ENCODE measurements around the gene TBC1D8.
A peak's percentile ranks its signal among the peaks of the same experiment; 100 is the strongest.

Gene TBC1D8

GRCh38 chr2:100986157-100986556 lies 165.0 kb downstream of the TBC1D8 start:
- Histone ChIP-seq H3K4me2 (no peak overlapping the region), H3K9me3 (no peaks in the 10 kb centered on the region), H3K36me3 (no peaks in the 10 kb centered on the region), H3K4me1 (peaks cover 3% of the 10 kb centered on the region), H3K4me3 (no peak overlapping the region), H3K27me3 (no peaks in the 10 kb centered on the region), H3K27ac (no peak overlapping the region), H3K9ac (0 out of 2 replicates have a peak overlapping the region, but pooled peaks have one; percentile 15), H4K20me1 (no peaks in the 10 kb centered on the region)
- no peak for TF ChIP-seq Cebpa-rat (IDR thresholded peaks at IDR 0.05)

- H3K4me2 ChIP-seq: no peak overlapping the region
- H3K27ac ChIP-seq: no peak overlapping the region
- no peaks in the 10 kb centered on the region for H3K27me3 ChIP-seq
Measured at GRCh38 chr2:100984892-100985307, 166.3 kb downstream of the TBC1D8 start.

GRCh38 chr2:100983684-100984310 lies 167.4 kb downstream of the TBC1D8 start:
- peaks cover 20% of the 10 kb centered on the region for H3K4me1 ChIP-seq
- TF ChIP-seq Cebpa-rat (IDR thresholded peaks at IDR 0.05): no peak
- H3K27ac ChIP-seq: no peak overlapping the region
- no peak overlapping the region for H3K4me2 ChIP-seq
- H3K27me3 ChIP-seq: no peaks in the 10 kb centered on the region
- no peaks in the 10 kb centered on the region for H4K20me1 ChIP-seq
- no peak overlapping the region for H3K4me3 ChIP-seq
- H3K9ac ChIP-seq: no peak overlapping the region
- H3K36me3 ChIP-seq: no peaks in the 10 kb centered on the region
- no peaks in the 10 kb centered on the region for H3K9me3 ChIP-seq

More at GRCh38 chr2:100984892-100985307, 166.3 kb downstream of the TBC1D8 start:
- TF ChIP-seq Cebpa-rat (IDR thresholded peaks at IDR 0.05): no peak
- Histone ChIP-seq H3K36me3 (no peaks in the 10 kb centered on the region), H3K9me3 (no peaks in the 10 kb centered on the region), H4K20me1 (no peaks in the 10 kb centered on the region), H3K9ac (no peak overlapping the region), H3K4me1 (peaks cover 11% of the 10 kb centered on the region), H3K4me3 (no peak overlapping the region)

GRCh38 chr2:100983201-100983600 lies 168.0 kb downstream of the TBC1D8 start:
- Histone ChIP-seq H3K27me3 (no peaks in the 10 kb centered on the region), H3K9ac (no peak overlapping the region), H3K4me3 (no peak overlapping the region), H4K20me1 (no peaks in the 10 kb centered on the region), H3K36me3 (no peaks in the 10 kb centered on the region), H3K4me1 (peaks cover 26% of the 10 kb centered on the region), H3K9me3 (no peaks in the 10 kb centered on the region), H3K4me2 (no peak overlapping the region), H3K27ac (no peak overlapping the region)
- no peak for TF ChIP-seq Cebpa-rat (IDR thresholded peaks at IDR 0.05)

- Histone ChIP-seq H3K4me3 (no peak overlapping the region), H3K27ac (no peak overlapping the region), H3K27me3 (no peaks in the 10 kb centered on the region), H3K9ac (no peak overlapping the region), H3K9me3 (no peaks in the 10 kb centered on the region), H3K36me3 (no peaks in the 10 kb centered on the region), H4K20me1 (no peaks in the 10 kb centered on the region), H3K4me1 (peaks cover 33% of the 10 kb centered on the region), H3K4me2 (no peak overlapping the region)
- no peak for TF ChIP-seq Cebpa-rat (IDR thresholded peaks at IDR 0.05)
Measured at GRCh38 chr2:100982431-100982861, 168.7 kb downstream of the TBC1D8 start.

- H3K27me3 ChIP-seq: no peaks in the 10 kb centered on the region
- H3K9ac ChIP-seq: no peak overlapping the region
- TF ChIP-seq Cebpa-rat (IDR thresholded peaks at IDR 0.05): no peak
- no peaks in the 10 kb centered on the region for H3K9me3 ChIP-seq
- H4K20me1 ChIP-seq: no peaks in the 10 kb centered on the region
- no peak overlapping the region for H3K4me3 ChIP-seq
- H3K27ac ChIP-seq: 0 out of 2 replicates have a peak overlapping the region, but pooled peaks have one; percentile 13
- H3K36me3 ChIP-seq: no peaks in the 10 kb centered on the region
- peaks cover 48% of the 10 kb centered on the region for H3K4me1 ChIP-seq
- H3K4me2 ChIP-seq: no peak overlapping the region
Measured at GRCh38 chr2:100981011-100981410, 170.2 kb downstream of the TBC1D8 start.

GRCh38 chr2:100980046-100980445 lies 171.1 kb downstream of the TBC1D8 start:
- H3K27me3 ChIP-seq: no peaks in the 10 kb centered on the region
- H3K27ac ChIP-seq: no peak overlapping the region
- no peak for TF ChIP-seq Cebpa-rat (IDR thresholded peaks at IDR 0.05)
- no peak overlapping the region for H3K4me3 ChIP-seq
- H3K4me1 ChIP-seq: peaks cover 57% of the 10 kb centered on the region
- no peaks in the 10 kb centered on the region for H3K36me3 ChIP-seq
- H3K4me2 ChIP-seq: no peak overlapping the region
- no peaks in the 10 kb centered on the region for H4K20me1 ChIP-seq
- no peaks in the 10 kb centered on the region for H3K9me3 ChIP-seq
- H3K9ac ChIP-seq: no peak overlapping the region

GRCh38 chr2:100978582-100979191 lies 172.5 kb downstream of the TBC1D8 start:
- Histone ChIP-seq H3K36me3 (no peaks in the 10 kb centered on the region), H3K9me3 (no peaks in the 10 kb centered on the region), H3K4me2 (peak overlapping the region; percentile 93), H3K4me3 (peak overlapping the region; percentile 29), H4K20me1 (no peaks in the 10 kb centered on the region), H3K4me1 (peaks cover 68% of the 10 kb centered on the region), H3K9ac (peak overlapping the region; percentile 61), H3K27ac (peak overlapping the region; percentile 82), H3K27me3 (no peaks in the 10 kb centered on the region)
- TF ChIP-seq Cebpa-rat (IDR thresholded peaks at IDR 0.05): no peak

- Histone ChIP-seq H3K27me3 (no peaks in the 10 kb centered on the region), H3K4me3 (peak overlapping the region; percentile 29; the same call in 1 of the 2 replicates), H4K20me1 (no peaks in the 10 kb centered on the region), H3K4me2 (peak overlapping the region; percentile 93), H3K9ac (peak overlapping the region; percentile 61), H3K4me1 (peaks cover 68% of the 10 kb centered on the region), H3K27ac (peak overlapping the region; percentile 82), H3K36me3 (no peaks in the 10 kb centered on the region), H3K9me3 (no peaks in the 10 kb centered on the region)
- no peak for TF ChIP-seq Cebpa-rat (IDR thresholded peaks at IDR 0.05)
Measured at GRCh38 chr2:100977511-100977910, 173.7 kb downstream of the TBC1D8 start.

GRCh38 chr2:100976645-100977391 lies 174.4 kb downstream of the TBC1D8 start:
- Histone ChIP-seq H3K27ac (peak overlapping the region; percentile 82), H3K9me3 (no peaks in the 10 kb centered on the region), H3K4me3 (peak overlapping the region; percentile 29; the same call in 1 of the 2 replicates), H3K27me3 (no peaks in the 10 kb centered on the region), H3K4me1 (peaks cover 68% of the 10 kb centered on the region), H3K4me2 (peak overlapping the region; percentile 93), H3K36me3 (no peaks in the 10 kb centered on the region), H4K20me1 (no peaks in the 10 kb centered on the region), H3K9ac (peak overlapping the region; percentile 61)
- TF ChIP-seq Cebpa-rat (IDR thresholded peaks at IDR 0.05): no peak

Measured in BLaER1 (cell line).